ENCODE measurements around the gene TMEM54.

Gene TMEM54

GRCh38 chr1:32881291-32881690 is 19.9 kb downstream of the TMEM54 start:
- H3K27ac ChIP-seq = no peak overlapping the region
- in situ Hi-C loops (cut with HindIII; ENCODE audit: low pct_ligation_motif_present, low sequenced_read_pairs) = no loop called here
- H3K27me3 ChIP-seq (replicated peaks) = peaks cover 17% of the 10 kb centered on the region
- no peak for DNase-seq
- no peak overlapping the region for H3K4me3 ChIP-seq (ENCODE audit: low read depth, low read length)
- H3K36me3 ChIP-seq (replicated peaks) = no peaks in the 10 kb centered on the region
- TF ChIP-seq, protein P1, sequence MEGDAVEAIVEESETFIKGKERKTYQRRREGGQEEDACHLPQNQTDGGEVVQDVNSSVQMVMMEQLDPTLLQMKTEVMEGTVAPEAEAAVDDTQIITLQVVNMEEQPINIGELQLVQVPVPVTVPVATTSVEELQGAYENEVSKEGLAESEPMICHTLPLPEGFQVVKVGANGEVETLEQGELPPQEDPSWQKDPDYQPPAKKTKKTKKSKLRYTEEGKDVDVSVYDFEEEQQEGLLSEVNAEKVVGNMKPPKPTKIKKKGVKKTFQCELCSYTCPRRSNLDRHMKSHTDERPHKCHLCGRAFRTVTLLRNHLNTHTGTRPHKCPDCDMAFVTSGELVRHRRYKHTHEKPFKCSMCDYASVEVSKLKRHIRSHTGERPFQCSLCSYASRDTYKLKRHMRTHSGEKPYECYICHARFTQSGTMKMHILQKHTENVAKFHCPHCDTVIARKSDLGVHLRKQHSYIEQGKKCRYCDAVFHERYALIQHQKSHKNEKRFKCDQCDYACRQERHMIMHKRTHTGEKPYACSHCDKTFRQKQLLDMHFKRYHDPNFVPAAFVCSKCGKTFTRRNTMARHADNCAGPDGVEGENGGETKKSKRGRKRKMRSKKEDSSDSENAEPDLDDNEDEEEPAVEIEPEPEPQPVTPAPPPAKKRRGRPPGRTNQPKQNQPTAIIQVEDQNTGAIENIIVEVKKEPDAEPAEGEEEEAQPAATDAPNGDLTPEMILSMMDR (IDR thresholded peaks at IDR 0.05; ENCODE audit: low read depth, low read length, missing control alignments) = no peak

DNA sequence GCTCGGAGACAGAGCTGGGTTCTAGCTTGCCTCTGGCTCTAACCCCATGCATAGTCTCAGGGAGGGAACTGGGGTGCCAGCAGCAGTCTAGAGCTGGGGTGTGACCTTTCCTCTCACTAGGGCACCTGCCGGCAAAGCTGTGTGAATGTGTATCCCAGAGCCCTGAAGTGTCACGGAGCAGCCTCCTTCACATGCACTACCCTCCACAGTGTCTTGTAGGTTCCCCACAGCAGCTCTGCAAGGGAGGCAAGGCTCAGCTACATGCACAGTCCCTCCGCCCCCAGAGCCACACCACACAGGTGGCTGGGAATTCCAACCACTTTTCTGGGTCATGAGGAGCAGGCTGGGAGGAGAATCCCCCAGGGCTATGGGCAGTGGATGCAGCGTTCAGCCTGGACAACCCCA is 22.6 kb downstream of the TMEM54 start:
- in situ Hi-C loops (cut with HindIII; ENCODE audit: low pct_ligation_motif_present, low sequenced_read_pairs) = no loop called here
- no peaks in the 10 kb centered on the region for H3K27me3 ChIP-seq (replicated peaks)

GRCh38 chr1:32878183-32878582 is 23.0 kb downstream of the TMEM54 start:
- Histone ChIP-seq H3K4me3 (ENCODE audit: low read depth, low read length) (no peak overlapping the region), H3K36me3 (replicated peaks) (no peaks in the 10 kb centered on the region), H3K27me3 (replicated peaks) (no peaks in the 10 kb centered on the region), H3K27ac (no peak overlapping the region)
- in situ Hi-C loops (cut with HindIII; ENCODE audit: low pct_ligation_motif_present, low sequenced_read_pairs) = no loop called here
- TF ChIP-seq, protein P1 (IDR thresholded peaks at IDR 0.05; ENCODE audit: low read depth, low read length, missing control alignments) = no peak
- DNase-seq = peak; percentile 16

More for the DNA sequence above, 22.6 kb downstream of the TMEM54 start:
- DNase-seq = no peak
- Histone ChIP-seq H3K4me3 (ENCODE audit: low read depth, low read length) (no peak overlapping the region), H3K36me3 (replicated peaks) (no peaks in the 10 kb centered on the region), H3K27ac (no peak overlapping the region)
- TF ChIP-seq, protein P1 (IDR thresholded peaks at IDR 0.05; ENCODE audit: low read depth, low read length, missing control alignments) = no peak

DNA sequence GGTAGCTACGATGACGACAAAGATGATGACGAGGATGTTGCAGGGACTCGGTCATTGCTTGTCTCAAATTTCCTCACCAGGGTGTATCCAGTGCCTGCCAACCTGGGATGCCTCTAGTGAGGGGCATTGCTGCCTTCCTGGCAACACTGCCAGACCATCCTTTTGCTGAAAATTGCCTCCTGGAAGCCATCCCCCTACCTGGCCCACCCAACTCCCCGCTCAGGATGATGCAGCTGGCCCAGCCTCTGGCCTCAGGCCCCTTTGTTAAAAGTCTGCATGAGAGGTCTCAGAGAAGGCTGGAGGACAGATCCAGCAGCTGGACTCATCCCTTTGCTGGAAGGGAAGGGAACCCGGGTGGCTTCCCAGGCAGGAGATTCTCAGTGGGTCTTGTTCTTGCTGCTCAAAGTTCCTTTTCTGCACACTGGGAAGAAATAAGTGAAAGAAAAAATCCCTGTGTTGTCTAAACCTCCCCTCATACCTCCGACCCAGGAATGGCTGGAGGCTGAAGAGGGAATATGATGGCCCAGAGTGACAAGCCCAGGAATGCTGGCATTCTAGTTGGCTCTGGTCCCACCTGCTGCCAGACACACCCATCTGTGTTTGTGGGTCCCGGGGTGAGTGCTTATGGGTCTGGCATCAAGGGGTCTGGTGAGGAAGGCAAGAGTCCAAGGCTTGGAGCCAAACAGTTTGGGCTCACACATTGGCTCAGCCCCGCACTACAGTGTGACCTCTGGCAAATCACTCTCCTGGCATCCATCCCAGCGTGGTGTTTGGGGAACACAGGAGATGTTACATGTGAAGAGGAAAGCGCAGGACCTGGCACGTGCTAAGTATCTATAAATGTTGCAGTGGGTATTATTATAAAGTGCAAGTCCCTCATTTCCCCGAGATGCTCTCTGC is 23.7 kb downstream of the TMEM54 start:
- Histone ChIP-seq H3K4me3 (ENCODE audit: low read depth, low read length) (no peak overlapping the region), H3K36me3 (replicated peaks) (no peaks in the 10 kb centered on the region), H3K27ac (no peak overlapping the region), H3K27me3 (replicated peaks) (no peaks in the 10 kb centered on the region)
- in situ Hi-C loops (cut with HindIII; ENCODE audit: low pct_ligation_motif_present, low sequenced_read_pairs) = no loop called here
- DNase-seq = no peak
- TF ChIP-seq, protein P1 (IDR thresholded peaks at IDR 0.05; ENCODE audit: low read depth, low read length, missing control alignments) = no peak

DNA sequence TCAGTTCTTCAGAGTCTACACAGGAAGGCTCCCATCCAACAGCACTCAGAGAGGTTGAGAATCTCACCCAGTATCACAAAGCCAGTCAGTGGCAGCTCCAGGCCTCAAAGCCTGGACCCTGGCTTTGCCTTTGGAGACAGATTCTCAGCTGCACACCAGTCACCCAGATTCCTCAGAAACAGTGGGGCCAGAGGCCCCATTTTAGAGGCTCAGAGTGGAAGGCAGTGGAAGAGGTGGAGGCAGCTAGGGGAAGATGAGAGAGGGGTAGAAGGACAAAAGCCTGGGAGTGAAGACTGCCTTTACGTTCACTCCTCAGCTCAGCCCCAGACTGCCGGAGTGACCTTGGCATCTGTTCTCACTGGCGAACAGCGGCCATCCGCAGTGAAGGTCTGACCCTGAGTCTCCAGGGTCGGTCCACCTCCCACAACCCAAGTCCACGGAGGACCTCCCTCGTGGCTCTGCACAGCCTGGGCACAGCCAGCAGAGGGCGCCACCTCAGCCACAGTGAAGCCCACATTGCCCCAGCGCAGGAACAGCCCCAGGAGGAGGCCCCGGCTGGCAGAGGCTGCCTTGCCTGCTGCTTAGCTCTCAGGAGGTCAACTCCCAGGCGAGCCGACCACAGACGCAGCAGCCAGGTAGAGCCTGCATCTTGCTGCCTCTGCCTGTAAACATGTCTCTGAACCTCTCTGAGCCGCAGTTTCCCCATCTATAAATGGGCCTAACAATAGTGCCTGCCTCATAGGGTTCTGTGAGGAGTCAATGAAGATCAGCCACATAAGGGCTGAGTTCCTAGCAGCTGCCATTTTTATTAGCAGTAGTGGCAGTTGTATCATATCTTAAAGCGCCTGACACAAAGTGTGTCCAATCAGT is 24.6 kb downstream of the TMEM54 start:
- in situ Hi-C loops (cut with HindIII; ENCODE audit: low pct_ligation_motif_present, low sequenced_read_pairs) = no loop called here

More for the DNA sequence above, 24.6 kb downstream of the TMEM54 start:
- Histone ChIP-seq H3K36me3 (replicated peaks) (no peaks in the 10 kb centered on the region), H3K4me3 (ENCODE audit: low read depth, low read length) (no peak overlapping the region), H3K27me3 (replicated peaks) (no peaks in the 10 kb centered on the region), H3K27ac (no peak overlapping the region)
- DNase-seq = peak; percentile 34
- TF ChIP-seq, protein P1 (IDR thresholded peaks at IDR 0.05; ENCODE audit: low read depth, low read length, missing control alignments) = peak; percentile 95
